NCI-H2107 (cell line): ENCODE results near the gene PFDN1.
"Not testable (repeated sequence)": the region's sequence is repeated elsewhere in the genome, so short reads cannot be mapped to it uniquely, and the experiment has no call there.

ENCODE experiments used
- DNase-seq: peaks from one replicate; lab custom pipeline; 2025; lab: John Stamatoyannopoulos, UW

The PFDN1 gene

GRCh38 chr5:140213370-140213983 lies 89.4 kb downstream of the PFDN1 start:
- no peak for DNase-seq

GRCh38 chr5:140208065-140208464 lies 94.8 kb downstream of the PFDN1 start:
- no peak for DNase-seq

GRCh38 chr5:140207250-140207964 lies 95.5 kb downstream of the PFDN1 start:
- no peak for DNase-seq

GRCh38 chr5:140205952-140206351 lies 96.9 kb downstream of the PFDN1 start:
- no peak for DNase-seq

- no peak for DNase-seq
Measured at GRCh38 chr5:140205216-140205615, 97.7 kb downstream of the PFDN1 start.

- no peak for DNase-seq
Measured at GRCh38 chr5:140202610-140203009, 100.3 kb downstream of the PFDN1 start.

GRCh38 chr5:140202078-140202477 lies 100.8 kb downstream of the PFDN1 start:
- no peak for DNase-seq

- not testable (repeated sequence) for DNase-seq
Measured at GRCh38 chr5:140198915-140199314, 104.0 kb downstream of the PFDN1 start.

- DNase-seq = no peak
Measured at GRCh38 chr5:140197023-140197422, 105.9 kb downstream of the PFDN1 start.

GRCh38 chr5:140196115-140196814 lies 106.6 kb downstream of the PFDN1 start:
- no peak for DNase-seq
